ENCODE data around the gene TNFAIP8.

DNA sequence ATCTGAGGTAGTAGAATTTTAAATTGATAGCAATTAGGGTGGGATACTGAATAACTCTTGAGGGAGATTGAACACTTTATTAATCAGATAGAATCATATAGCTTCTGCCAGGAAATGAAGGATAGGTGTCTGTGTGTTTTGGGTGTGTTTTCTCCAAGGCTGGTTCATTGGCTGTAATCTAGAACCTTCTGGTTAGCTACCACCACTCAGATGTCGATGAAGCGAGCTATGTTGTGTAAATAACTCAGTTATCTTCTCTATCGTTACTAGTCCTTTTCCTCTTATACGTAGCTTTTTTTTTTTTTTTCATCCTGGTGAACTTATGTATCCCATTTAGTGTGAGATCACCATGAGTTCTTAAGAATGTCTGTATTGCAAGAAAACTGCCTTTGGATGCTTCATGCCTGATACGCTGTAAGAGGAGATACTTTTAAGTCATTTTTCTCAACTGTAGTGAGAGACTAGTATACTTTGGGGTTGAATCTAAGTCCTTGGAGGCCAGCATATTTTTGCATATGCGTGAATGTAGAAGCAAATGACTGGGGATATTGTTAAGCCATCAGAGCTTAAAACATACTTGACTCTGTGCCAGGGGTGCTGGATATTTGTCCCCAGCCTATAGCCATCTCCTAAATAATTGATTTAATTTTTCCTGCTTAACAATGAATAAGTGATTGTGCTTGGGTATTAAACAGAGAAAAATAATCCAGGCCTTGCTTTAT is 2.1 kb downstream of the TNFAIP8 start:
- TF ChIP-seq GATA3 (IDR thresholded peaks at IDR 0.05; ENCODE audit: low read depth, low read length): no peak
- no peak for TF ChIP-seq GATA2 (IDR thresholded peaks at IDR 0.05; ENCODE audit: low read depth, low read length)
